NCI-H2171 treated with DMSO at 0.1 percent for 48 hours (cell line): Measurements from ENCODE around the gene ABR.

Source experiments
- DNase-seq: peaks from one replicate; lab custom pipeline; 2025; lab: John Stamatoyannopoulos, UW

The ABR gene

GRCh38 chr17:1179818-1180742, at the start of gene ABR:
Gene ABR (minus strand): TSS chr17:1179981. CDS start chr17:1179727, 254 bp downstream.
- no peak for DNase-seq

- DNase-seq, result no peak
These were observed 49.6 kb upstream of the ABR start for GRCh38 chr17:1229349-1229899.

GRCh38 chr17:1228781-1229348, 49.1 kb upstream of the ABR start:
- no peak for DNase-seq

- DNase-seq, result no peak
These were observed 48.4 kb upstream of the ABR start for GRCh38 chr17:1227917-1228780.

GRCh38 chr17:1227365-1227764, 47.6 kb upstream of the ABR start:
- DNase-seq, result no peak

- DNase-seq, result no peak
These were observed 46.5 kb upstream of the ABR start for GRCh38 chr17:1226308-1226707.

GRCh38 chr17:1224330-1224729, 44.5 kb upstream of the ABR start:
- DNase-seq, result no peak

GRCh38 chr17:1223662-1224061, 43.9 kb upstream of the ABR start:
- DNase-seq, result no peak

GRCh38 chr17:1222321-1222720, 42.5 kb upstream of the ABR start:
- no peak for DNase-seq

GRCh38 chr17:1221209-1221608, 41.4 kb upstream of the ABR start:
- DNase-seq, result no peak

GRCh38 chr17:1220346-1220745, 40.6 kb upstream of the ABR start:
- no peak for DNase-seq

GRCh38 chr17:1217089-1217385, 37.3 kb upstream of the ABR start:
- DNase-seq, result no peak

- no peak for DNase-seq
These were observed 36.7 kb upstream of the ABR start for GRCh38 chr17:1216217-1217088.

- DNase-seq, result no peak
These were observed 33.2 kb upstream of the ABR start for GRCh38 chr17:1212946-1213345.

- no peak for DNase-seq
These were observed 31.5 kb upstream of the ABR start for GRCh38 chr17:1211287-1211686.

- DNase-seq, result no peak
These were observed 29.2 kb upstream of the ABR start for GRCh38 chr17:1208966-1209365.

- DNase-seq, result no peak
These were observed 26.4 kb upstream of the ABR start for GRCh38 chr17:1206026-1206777.

GRCh38 chr17:1203967-1204291, 24.1 kb upstream of the ABR start:
- no peak for DNase-seq

GRCh38 chr17:1203111-1203966, 23.6 kb upstream of the ABR start:
- peak; percentile 39 for DNase-seq

- DNase-seq, result no peak
These were observed 22.5 kb upstream of the ABR start for GRCh38 chr17:1202291-1202690.
